Dedifferentiated amniotic fluid mesenchymal stem cell (primary cell): ENCODE data around the gene APOA4.
"Not testable (repeated sequence)": the region's sequence is repeated elsewhere in the genome, so short reads cannot be mapped to it uniquely, and the experiment has no call there.

ENCODE experiments used
- DNase-seq: peaks from one replicate; pipeline ENCODE4 v3.0.0-alpha.2; 2016; ENCODE audit errors: extremely low spot score

APOA4 gene

GRCh38 chr11:116849060-116849459 lies 26.0 kb upstream of the APOA4 start:
- DNase-seq = no peak

GRCh38 chr11:116847612-116848011 lies 24.5 kb upstream of the APOA4 start:
- DNase-seq = no peak

GRCh38 chr11:116844722-116845121 lies 21.6 kb upstream of the APOA4 start:
- no peak for DNase-seq

GRCh38 chr11:116843661-116844060 lies 20.6 kb upstream of the APOA4 start:
- DNase-seq = no peak

- DNase-seq = no peak
Observed at GRCh38 chr11:116842909-116843308, 19.8 kb upstream of the APOA4 start.

GRCh38 chr11:116842117-116842516 lies 19.0 kb upstream of the APOA4 start:
- no peak for DNase-seq

GRCh38 chr11:116840746-116841296 lies 17.7 kb upstream of the APOA4 start:
- DNase-seq = no peak

- no peak for DNase-seq
Observed at GRCh38 chr11:116840224-116840745, 17.2 kb upstream of the APOA4 start.

GRCh38 chr11:116838321-116839084 lies 15.4 kb upstream of the APOA4 start:
- DNase-seq = no peak

- DNase-seq = no peak
Observed at GRCh38 chr11:116837231-116838091, 14.4 kb upstream of the APOA4 start, which contains the start of gene APOA1. Gene APOA1, minus strand, starts transcription at chr11:116837622. Its CDS starts 235 bp downstream, at chr11:116837387.

- no peak for DNase-seq
Observed at GRCh38 chr11:116836632-116836991, 13.5 kb upstream of the APOA4 start.

GRCh38 chr11:116835791-116836631 lies 12.9 kb upstream of the APOA4 start:
- DNase-seq = peak; percentile 71

GRCh38 chr11:116835042-116835772 lies 12.1 kb upstream of the APOA4 start:
- no peak for DNase-seq

- not testable (repeated sequence) for DNase-seq
Observed at GRCh38 chr11:116834535-116835041, 11.5 kb upstream of the APOA4 start.

- DNase-seq = no peak
Observed at GRCh38 chr11:116833816-116834534, 10.9 kb upstream of the APOA4 start.

GRCh38 chr11:116833491-116833815 lies 10.3 kb upstream of the APOA4 start:
- no peak for DNase-seq

GRCh38 chr11:116832350-116833290 lies 9.5 kb upstream of the APOA4 start:
- DNase-seq = no peak

GRCh38 chr11:116831790-116832349 lies 8.8 kb upstream of the APOA4 start:
- DNase-seq = no peak
